ENCODE results near the gene ACTRT2.

The ACTRT2 gene

DNA sequence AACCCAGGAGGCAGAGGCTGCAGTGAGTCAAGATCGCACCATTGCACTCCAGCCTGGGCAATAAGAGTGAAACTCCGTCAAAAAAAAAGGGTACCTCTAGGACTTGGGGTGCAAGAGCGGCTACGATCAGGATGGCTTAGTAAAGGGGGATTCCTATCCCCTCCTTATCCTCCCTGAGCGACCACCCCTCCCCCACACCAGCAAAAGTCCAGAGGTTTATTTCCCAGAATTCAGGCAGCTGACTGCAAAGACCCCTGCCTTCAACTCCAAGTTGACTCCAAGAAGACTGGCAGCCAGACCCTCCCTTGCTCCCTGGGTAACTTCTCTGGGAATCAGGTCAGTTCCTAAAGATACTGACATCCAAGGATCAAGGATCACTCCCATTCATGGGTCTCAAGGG is 35.4 kb downstream of the ACTRT2 start:
- ATAC-seq: no peak

DNA sequence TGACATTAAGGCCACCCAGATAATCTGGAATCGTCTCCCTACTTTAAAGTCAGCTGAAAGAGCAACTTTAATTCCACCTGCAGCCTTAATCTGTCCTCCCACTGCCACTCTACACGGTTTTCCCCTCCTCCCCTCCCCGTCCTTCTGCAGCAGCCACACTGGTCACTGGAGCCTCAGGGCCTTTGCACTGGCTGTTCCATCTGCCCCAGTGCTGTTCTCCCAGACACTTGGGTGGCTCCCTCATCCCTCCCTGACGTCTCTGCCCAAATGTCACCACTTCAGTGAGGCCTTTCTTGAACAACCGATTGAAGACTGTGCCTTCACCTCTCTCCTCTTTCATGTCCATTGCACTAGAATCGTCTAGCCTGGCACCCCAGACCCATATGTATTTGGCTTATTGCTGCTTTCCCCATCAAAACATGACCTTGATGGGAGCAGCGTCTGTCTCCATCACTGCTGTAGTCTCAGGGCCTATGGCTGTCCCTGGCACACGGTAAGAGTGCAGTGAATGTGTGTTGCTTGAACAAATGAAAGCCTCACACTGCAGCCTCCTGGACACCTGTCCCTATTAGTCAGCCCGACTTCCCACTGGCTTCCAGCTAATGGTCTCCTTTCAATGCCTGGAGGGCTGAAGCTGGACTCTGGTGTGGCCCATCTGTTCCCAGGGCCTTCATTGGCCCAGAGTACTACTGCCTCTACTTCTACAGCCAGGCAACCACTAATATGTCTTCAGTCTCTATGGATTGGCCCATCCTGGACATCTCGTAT is 37.2 kb downstream of the ACTRT2 start:
- ATAC-seq: no peak

DNA sequence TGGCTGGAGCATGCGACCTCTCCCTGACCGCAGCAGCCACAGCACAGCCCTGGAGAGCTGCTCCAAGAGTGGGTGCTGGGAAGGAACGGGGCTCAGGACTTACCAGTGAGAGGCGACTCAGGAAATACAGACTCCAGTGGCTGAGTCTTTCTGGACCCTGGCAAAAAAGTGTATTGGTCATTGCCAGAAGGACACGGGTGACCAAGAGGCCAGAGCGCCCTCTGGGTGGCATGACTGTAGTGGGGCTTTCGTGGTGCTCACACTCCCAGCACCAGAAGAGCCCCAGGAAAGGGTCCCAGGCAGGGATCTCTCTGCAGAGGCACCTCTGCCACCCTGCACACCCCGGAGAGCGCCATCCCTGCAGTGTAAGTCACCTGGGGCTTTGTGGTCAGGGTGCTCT is 38.9 kb downstream of the ACTRT2 start:
- no peak for ATAC-seq

DNA sequence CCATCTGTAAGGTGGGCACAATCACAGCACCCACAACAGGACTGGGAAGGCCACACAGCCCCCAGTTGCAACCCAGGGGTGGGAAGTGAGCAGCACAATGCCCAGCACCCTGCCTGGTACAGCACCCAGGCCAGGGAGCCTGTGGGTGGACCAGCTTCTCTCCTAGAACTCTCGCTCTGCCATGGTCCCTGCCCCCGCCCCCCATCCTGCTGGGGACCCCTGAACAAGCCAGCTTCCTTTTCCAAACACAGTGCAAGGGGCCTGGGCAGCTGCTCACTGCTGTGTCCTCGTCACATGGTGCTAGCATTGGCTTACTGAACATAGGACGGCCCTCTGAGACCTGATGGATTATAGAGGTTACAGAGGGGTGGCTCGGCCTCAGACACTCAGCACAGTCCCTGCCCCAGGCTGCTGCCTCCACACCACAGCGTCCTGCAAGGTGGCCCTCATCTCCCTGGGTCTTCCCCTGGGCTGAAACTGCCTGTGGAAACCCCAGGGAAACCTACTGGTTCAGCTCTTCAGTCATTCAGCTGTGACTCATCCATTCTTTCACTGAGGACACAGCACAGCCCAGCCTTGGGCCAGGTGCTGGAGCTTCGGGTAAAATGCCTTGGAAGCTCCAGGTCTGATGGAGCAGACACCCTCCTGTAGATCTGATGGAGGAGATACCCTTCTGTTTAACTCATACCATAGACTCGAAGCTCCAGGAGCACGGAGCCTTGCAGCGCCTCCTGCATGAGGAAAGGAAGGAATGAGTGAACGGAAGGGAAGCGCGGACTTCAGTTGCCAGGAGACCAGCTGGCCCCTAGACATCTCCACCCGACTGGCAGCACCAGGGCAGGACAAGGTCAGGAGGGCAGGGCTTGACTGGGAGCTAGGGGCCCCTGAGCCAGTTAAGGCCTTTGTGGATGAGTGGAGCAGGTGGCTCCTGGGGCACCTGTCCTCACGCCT is 39.6 kb downstream of the ACTRT2 start:
- no peak for ATAC-seq

DNA sequence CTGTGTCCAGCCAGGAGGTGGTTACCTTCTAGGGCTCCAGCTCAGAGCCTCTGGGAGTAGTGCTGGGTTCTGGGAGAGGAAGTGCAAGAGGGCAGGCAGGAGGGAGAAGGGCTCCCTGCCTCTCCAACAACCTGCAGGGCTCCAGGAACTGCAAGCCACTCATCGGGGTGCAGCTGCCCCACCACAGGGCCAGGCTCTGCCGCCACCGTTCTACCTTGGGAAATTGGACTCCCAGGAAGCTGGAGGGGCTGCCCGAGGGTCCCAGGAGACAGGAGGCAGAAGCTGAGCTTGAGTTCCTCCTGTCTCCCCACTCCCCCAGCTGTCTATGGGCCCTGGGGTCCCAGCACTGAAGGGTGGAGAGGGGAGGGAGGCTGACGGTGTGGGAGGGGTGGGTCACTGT is 40.3 kb downstream of the ACTRT2 start:
- ATAC-seq: no peak

DNA sequence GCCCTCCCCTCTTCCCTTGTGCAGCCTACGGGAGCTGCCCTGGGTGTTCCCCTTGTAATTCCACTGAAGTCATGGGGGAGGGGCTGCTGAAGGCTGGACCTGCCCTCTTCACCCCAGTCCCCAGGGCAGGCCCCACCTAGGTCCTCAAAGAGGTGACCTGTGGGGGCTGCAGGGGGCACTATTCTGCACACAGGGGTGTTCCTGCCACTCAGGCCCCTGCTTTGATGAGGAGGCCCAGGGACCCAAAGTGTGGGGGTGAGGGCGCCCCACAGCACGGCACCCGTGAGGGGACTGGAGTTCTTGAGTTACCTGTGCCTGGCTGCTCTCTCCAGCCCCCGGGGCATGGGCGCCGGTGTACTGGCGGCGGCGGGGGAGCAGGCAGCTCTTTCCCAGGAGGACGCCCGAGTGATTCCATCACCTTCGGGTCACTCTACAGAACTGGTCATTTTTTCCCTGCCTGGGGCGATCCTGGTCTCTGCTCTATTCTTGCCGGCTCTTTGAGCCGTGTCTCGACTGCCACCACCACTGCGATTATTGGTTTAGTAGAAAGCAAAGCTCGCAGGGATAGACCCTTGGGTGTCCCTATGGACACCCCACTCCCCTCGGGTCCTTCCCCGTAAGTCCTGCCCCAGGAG is 40.8 kb downstream of the ACTRT2 start:
- ATAC-seq: no peak

DNA sequence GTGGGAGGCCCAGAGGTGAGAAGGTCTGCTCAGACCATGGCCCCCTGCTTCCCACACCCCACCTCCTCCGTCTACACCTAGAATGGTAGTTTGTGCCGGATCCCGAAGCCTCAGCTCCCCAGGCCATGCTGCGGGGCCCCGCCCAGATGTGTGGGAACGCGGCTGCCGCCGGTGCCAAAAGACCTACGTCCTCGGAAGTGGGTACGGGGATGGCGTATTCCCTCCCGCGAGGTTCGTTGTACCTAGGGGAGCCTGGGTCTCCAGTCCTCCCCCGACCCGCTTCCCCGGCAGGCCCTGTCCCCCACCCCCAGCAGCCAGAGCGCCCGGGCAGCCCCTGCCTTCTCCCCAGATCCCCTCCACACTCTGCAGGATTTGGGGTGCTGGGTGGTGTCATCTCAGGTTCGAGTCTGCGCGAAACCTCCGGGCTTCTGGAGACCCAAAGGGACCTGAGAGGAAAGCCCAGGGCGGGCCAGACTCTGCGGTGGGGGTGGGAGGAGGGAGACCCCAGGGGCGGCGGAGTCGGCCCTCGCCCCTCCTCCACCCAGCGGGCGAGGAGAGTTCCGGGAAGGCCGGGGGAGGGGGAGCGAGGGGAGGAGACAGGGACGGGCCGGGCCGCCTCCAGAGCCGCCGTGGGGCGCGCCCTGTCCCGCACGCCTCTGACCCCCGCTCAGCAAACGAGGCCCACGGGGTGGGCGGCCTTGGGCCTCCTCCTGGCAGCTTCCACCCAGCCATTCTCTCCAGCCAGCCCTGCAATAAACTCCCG is 41.5 kb downstream of the ACTRT2 start:
- ATAC-seq: no peak

DNA sequence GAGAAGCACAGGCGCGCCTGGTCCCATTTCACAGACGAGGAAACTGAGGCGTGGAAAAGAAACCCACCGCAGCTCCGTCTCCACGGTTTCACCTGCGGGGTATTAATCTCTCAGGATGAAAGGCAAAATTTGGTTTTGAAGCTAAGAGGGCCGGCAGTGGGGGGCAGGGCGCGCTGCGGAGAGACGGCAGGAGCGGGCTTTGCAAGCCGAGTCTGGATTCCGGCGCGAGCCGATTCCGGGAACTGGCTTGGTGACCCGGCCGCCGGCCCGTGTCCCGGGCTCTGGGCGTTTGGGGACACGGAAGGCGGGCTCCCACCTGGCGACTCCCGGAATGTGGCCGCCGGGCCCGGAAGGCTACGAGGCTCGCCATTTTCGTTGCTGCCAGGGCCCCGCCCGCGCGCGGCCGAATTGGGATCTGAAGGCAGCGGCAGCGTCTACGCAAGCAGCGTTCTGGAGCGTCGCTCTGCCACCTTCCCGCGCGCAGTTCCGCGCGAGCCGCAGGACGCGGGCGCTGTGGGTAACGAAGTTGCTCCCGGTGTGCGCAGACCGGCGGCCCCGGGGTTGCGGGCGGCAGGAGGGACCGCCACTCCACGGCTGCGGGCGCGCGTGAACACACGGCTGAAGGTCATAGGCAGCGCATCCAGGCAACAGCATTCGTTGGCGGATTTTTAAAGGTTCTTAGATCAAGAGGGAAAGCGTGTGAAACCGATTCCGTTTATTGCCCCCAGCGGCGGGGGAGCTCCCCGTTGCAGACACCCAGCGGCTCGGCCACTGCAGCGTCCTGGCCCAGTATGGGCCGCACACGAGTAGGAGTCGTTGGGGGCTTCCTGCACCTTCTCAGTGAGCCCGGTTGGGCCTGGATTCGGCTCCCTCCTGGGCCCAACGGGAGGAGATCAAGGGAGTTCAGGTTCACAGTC is 42.4 kb downstream of the ACTRT2 start:
- ATAC-seq: no peak

DNA sequence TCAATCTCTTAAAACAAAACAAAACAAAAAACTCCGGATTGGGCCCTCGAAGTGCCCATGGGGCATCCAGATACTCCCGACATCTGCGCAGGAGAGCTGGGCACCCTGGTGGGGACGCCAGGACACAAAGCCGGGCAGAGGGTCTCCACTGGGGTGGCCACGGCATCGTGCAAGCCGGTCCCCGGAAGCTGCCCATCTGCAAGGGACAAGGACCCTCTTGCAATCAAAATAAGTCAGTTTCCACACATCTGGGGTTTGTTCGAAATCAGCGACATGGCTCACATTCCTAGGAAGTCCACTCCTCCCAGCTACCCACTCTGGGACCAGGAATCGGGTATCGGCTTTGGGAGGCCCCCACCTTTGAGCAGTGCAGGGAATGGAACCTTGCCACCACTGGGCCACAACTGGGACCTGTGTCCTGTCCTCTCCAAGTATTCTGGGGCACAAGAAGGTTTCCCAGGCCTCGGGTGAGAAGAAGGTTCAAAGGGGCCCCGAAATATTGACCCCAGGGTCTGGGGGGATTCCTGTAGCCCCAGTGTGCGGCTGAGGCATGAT is 43.1 kb downstream of the ACTRT2 start:
- no peak for ATAC-seq

DNA sequence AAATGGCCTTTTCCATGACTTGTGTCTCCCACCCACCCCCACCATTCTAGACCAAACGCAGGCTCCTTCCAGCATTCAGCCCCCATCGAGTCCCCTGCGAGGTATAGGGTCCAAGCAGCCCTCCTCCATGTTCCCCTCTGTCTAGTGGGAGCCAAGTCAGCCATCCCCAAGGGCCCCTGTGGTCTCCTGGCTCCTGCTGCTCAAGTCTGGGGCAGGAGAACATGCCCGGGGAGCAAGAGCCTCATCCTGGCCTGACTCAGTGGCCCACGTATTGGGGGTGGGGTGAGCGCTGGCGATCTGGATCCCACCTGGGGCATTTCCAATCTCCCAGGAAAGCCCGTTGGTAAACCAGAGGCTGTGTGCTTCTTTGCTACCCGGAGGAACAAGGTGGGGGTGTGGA is 43.6 kb downstream of the ACTRT2 start:
- ATAC-seq: no peak

DNA sequence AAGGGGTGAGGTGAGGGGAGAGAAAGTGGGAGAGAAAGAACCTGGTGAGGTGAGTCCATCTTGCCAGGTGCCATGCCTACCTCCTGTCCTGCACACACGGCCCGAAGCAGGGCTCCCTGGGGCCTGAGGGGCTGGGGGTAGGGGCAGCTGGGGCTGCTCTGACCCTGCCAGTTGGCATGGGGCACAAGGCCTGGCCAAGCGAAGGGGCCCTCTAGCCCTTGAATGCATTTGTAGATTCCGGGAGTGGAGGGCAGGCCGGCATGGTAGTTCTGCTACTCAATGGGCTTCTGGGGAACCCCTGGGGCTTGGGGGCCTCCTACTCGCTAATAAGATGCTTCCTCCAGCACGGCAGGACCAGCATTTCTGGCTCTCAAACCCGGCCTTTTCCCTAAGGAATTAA is 44.1 kb downstream of the ACTRT2 start:
- no peak for ATAC-seq

DNA sequence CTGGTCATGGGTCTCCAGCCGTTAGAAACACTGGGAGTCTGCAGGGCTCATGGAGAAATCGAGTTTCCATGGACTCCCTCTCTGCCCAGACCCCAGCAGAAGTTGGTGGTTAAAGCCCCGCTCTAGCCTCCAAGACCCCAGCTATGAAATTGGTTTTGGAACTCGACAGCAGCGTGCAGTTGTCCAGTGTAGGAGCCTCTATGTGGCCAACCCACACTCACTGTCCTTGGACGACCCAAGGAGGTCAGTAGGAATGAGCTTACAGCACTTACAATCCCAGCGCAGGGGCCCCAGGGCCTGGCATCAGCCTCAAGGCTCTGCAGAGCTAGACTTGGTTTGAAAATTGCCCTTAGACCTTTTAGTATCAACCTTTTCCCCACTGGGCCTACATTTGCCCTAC is 44.5 kb downstream of the ACTRT2 start:
- no peak for ATAC-seq

DNA sequence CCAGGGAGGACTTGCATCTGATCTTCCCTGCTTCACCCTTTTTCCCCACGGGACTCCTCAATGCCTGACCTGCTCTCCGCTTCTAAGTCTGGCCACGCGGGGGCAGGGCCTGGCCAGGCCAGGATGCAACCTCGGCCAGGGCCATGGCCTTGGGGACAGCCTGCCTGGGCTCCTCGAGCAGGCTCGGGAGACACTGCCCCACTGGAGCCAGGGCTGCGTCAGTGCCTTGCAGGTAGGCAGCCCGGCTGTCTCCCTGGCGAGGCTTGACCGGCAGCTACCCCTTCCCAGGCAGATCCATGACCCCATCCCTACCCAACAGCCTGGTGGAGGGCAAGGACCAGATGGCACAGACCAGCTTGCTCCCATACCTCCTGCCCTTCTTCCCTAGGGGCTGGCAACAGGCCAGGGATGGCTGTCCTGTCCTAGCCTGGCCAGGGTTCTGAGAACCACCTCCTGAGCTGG is 45.0 kb downstream of the ACTRT2 start:
- ATAC-seq: no peak

DNA sequence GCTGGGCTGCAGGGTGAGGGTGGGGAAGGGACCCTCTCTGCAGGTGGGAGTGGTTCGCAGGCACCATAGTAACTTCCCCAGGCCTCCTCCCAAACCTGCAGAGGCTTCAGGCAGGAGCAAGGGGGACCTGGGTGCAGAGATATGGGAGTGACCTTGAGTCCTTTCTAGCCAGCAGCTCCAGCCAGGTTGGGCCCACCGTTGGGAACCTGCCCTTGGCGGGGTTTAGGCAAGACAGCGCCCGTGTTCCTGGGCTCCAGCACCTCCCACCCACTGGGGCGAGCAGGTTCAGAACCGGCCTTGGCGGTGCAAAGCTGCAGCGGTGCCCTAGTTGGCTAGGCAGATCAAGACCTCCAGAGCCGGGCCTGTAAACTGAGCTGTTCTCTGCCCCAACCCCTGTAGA is 45.6 kb downstream of the ACTRT2 start:
- no peak for ATAC-seq

DNA sequence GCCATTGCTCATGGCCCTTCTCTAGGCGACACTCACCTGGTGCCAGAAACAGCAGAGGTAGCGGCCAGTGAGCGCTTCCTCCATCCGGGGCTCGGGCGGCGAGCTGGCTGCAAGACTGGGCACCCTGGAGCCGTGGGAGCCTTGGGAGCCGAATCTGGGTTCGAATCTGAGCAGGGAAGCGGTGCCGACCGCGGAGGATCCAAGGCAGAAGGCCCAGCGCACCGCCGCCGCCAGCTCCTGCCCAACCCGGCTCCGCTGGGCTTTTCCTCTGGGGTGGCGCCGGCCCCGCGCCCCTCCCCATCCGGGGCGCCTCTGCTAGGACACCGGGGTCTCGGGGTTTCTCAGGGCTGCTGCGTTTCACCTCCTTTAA is 46.0 kb downstream of the ACTRT2 start:
- ATAC-seq: no peak

DNA sequence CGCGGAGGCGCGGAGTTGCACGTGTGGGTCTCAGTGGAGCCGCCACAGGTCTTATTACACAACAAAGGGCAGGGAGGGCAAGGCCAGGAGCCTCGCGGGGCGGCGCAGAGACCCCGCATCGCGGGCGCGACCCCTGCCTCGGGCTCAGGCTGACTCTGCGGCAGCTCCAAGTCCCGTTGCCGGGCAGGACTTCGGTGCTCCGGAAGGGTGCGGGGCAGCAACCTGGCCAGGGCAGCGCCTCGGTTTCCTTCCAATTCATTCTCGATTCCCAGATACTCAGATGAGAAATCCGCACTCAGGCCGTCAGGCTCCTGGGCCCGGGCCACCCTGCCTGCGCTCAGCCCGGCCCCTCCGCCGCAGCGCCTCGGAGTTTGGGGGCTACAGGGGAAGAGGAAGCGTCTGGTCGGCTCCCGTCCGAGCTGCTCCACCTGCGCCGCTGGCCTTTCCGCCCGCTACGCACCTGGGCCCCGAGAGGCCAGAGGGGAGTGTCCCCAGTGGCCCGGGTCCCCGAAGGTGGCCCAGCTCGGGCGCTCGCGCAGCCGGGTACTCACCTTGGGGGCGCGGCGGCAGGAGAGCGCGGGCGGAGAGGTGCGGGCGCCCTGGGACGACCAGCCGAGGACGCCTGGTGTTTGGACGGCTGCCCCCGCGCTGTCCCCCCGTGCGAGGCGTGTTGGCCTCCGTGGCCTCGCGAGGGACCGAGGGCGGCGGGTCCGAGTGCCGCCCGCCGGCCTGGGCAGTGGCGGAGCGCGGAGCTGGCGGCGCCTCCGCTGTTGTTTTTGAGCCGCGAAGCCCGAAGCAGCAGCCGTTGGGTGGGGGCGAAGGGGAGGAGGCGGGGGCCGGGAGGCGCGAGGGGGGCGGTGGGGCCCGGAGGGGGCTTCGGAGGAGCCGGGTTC is 46.6 kb downstream of the ACTRT2 start:
- ATAC-seq: no peak

DNA sequence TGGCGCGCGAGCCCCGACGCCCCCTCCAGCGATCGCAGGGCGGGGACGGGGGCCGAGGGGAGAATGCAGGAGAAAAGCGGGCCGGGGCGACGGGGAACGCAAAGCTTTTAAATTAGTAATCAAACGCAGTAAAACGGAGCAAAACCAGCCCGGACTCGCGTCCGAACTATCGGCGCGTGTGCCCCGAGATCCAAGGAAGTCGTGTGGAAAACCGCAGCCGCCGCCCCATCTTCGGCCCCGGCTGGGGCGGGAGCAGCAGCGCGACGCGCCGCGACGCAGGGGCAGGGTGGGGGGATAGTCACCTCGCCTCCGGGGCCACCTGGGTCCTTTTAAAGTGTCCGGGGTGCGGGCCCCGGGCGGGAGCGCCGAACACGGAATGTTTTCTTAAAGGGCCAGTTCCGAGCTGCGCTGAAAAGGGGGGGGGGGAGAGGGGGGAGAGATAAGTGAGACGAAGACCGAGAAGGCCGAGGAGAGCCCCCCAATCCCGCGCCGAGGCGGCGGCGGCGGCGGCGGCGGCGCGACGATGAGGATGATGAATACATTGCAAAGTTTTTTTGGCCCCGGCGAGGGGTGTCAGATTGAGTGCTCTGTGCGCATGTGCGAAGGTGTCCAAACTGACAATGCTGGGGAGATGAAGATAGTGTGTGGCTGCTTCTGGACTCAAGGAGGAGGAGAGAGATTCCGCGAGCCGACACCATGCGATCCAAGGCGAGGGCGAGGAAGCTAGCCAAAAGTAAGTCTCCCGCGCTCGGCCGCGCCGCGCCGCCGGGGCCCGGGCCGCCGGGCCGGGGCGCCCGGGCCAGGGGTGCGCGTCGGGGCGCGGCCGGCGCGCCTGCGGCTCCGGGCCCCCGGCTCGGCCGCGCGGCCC is 47.5 kb downstream of the ACTRT2 start, which contains the start of gene PRDM16:
TSS of gene PRDM16 (plus strand) at position 640 of the 868 bp plus-strand sequence. CDS start at position 697, 57 bp downstream.
- ATAC-seq: no peak

DNA sequence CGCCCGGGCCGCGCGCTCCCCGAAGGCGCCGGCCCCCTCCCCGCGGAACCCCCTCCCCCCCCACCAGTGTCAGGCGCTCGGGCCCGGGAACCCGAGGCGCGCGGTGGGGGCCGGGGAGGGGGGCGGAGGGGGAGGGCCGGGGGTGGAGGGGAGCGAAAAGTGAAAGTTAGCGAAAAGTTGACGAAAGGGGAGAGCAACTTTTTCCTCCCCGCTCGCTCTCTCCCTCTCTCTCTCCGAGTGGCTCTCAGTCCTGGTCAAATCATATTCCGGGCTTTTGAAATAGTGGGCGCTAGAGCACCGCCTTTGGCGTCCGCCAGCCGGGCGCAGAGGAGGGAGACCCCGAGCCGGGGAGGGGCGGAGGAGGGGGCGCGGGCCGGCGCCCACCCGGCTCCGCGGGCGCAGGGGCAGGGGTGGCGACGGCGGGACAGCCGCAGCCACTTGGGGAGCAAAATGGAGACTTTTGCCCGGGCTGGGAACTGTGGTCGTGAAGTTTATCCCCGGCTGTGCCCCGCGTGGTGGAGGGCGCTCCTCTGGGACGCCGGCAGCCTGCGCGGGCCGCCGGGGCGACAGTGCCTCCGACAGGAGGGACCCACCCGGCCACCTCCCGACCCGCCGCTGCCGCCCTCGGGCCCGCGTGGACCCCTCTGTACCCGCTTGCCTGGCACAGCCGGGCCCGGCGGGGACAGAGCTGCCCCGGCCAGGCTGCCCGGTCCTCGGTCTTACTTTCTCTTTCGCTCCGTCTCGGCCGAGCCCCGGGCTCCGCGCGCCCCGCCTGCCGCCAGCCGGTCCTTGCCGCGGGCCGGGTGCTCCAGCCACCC is 48.4 kb downstream of the ACTRT2 start:
- no peak for ATAC-seq

All from activated CD4-positive, CD25-positive, alpha-beta regulatory T cell treated with anti-CD3 and anti-CD28 coated beads, Interleukin-2, amount 50 U/mL, for 24 hours (primary cell).